HG03060 (cell line): ENCODE data around the gene CTNNBL1.

Source experiments
- ATAC-seq: cut with Tn5 transposase; IDR thresholded peaks from one replicate; pipeline ENCODE4 v1.9.1; 2021; ENCODE audit warnings: low read depth, moderate number of reproducible peaks; ENCODE audit not compliant: unreplicated experiment

The CTNNBL1 gene

GRCh38 chr20:37893566-37894241, 199.9 kb downstream of the CTNNBL1 start:
- ATAC-seq: no peak

DNA sequence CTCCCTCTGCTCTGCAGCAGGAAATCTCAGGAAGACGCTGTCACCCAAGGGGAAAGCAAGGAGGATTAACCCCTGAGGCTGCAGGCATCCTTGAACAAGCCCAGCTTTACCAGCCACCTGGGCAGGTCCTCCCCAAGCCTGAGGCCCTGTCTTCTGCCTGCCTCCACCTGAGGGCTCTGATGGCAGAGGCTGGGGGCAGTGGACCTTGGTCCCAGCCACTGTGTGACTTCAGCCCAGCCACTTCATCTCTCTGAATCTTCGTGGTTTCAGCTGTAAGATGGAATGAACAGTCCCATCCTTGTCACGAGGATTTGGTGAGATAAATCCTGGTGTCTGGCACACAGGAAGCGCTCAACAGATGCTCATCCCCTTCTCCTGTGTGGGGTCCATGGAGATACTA, 200.6 kb downstream of the CTNNBL1 start:
- ATAC-seq: no peak

- no peak for ATAC-seq
Observed at GRCh38 chr20:37895166-37895565, 201.3 kb downstream of the CTNNBL1 start.

- ATAC-seq: no peak
Observed at GRCh38 chr20:37896932-37897548, 203.2 kb downstream of the CTNNBL1 start.

DNA sequence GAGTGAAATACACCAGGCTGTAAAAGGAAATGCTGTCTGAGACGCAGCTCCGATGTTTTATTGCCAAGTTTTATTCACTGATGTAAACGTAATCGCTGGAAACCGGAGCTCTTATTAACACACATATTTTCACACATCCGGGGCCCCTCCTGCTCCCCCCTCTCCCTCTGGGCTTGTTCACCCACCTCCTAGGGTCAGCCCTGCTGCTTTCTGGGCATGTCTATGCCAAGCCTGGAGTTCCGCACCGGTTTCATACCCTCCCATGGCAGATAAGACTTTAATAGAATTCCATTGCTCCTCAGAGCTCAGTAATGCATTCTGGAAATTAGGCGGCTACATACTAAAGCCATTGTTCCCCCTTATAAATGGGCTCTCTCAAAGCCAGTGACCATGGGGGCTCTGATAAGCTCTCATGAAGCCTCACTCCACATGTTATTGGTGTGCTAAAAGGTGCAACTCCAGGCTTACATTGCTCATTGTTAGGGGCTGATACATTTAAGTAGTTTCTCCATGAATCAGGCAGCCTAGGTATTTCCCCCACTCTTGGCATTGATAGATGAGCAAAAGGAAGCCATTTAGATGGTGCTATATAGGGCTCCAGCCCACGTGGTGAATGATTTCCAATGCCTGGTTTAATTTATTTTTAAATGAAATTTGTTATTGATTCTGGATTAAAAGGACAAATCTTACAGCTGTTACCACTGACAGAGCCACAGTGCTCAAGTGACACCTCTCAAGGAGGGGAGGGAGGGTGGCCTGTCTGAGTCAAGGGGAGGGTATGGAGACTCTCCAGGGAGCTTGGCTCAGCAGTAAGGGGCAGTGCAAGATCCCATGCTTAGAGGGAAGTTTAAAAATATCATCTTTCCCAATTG, 204.6 kb downstream of the CTNNBL1 start:
- ATAC-seq: no peak

DNA sequence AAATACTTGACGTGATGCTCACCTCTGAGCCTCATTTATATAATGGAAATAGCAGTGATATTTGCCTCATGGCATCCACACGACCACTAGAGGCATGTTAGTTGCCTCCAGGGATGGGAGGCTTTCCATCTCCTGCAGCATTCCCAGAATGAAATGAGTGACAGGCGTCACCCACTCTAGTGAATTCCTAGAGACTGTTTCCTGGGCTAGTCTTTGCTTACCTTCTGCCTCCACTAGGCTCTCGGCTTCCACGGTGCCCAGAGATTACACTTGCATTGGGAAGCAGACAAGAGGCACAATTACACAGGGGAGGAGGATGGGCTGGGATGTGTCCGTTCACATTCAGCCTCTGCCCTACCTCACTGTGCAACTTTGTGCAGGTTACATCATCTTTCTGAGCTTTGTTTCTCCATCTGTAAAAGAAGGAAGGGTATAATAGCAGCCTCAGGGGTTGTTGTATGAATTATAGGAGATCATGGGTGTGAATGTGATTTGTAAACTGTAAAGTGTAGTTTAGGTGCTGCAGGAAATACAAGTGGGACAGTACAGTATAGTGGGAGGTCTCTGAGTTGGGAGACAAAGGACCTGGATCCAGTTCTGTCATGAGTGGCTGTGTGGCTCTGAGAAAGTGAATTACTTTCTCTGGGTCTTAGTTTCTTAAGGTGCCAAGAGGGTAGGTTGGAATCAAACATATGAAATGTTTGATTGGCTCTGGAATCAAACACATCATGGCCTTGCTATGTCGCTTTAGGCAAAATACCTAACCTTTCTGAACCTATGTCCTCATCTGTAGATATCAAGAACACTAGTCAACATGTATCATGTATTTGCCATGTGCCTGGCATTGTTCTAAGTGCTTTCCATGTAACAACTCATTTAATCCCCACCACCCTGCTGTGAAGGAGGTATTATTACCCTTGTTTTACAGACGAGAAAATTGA, 205.5 kb downstream of the CTNNBL1 start:
- no peak for ATAC-seq

DNA sequence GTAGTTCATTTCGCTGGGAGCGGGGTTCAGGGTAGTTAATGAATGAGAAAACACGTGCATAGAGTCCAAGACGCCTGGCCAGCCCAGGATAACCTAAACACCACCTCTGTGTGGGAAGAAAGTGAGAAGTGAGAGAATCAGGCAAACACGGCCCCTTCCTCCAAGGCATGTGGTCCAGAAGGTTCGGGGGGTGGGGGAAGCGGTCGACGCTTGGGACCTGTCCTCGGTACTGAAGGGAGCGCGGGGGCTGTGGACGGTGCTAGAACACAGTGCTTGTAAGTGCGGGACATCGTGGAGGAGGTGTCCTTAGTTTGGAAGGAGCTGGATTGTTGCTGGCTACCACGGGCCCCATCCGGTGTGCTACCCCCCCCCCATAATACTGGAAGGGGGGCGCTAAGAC, 207.4 kb downstream of the CTNNBL1 start:
- no peak for ATAC-seq

DNA sequence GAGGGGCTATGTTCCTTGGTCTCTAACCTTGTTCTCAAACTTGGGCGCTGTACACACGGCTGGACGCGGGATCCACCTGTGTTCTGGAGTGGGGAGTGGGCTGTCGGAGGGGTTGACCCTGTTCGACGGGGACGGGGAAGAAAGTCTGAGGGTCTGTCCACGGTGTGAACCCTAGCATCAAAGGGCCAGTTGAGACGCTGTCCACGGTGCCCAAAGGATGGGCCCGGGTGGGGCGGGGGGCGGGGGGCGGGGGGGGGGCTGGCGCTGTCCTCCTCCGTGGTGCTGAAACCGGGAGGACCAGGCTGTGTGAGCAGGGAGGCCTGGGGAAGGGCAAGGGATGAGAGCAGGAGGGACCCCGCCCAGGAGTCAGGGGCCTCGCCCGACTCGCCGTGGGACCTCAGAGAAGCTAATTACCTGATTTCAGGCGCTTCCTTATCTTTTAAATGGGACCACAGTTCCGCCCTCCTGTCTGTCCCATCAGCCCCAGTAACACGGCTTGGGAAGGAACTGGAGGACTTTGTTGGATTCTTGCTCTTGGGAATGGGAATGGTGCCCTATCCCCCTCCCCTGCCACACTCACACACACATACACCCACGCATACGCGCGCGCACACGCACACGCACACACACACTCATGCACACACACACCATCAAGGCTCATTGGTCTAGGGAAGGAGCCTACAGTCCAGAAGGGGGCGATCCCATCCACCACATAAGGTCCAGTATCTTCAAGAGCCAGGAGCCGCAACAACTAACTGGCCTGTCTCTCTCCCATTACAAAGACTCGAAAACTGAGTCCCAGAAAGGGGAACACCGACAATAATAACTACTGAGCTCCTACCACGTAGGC, 208.0 kb downstream of the CTNNBL1 start:
- ATAC-seq: no peak

- ATAC-seq: no peak
Observed at GRCh38 chr20:37902504-37903313, 208.9 kb downstream of the CTNNBL1 start, which contains the start of gene VSTM2L. VSTM2L (plus strand) TSS chr20:37903127; CDS start chr20:37903351, 224 bp downstream.

DNA sequence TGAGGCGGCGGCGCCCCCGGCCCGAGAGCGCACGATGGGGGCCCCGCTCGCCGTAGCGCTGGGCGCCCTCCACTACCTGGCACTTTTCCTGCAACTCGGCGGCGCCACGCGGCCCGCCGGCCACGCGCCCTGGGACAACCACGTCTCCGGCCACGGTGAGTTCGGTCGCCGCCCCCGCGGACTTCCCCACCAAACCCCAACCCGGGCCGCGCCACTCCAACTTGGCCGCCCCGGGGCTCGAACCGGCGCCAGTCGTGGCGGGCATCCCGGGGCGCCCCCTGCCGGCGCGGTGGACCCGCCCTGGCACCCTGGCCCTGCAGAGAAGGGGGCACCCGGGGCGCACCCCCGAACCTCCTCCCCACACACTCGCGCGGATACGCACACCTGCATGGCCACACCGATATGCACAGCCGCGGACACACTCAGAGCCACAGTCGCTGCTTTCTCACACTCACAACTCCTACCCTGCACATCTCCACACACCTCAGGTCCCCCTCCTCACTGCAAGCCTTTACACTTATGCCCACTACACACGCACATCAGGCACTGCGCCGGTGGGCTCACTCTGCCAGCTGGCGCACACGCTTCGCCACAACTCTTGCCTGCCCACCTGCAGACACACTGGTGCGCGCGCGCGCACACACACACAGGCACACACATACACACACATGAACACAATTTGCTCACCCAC, 209.6 kb downstream of the CTNNBL1 start:
- no peak for ATAC-seq

GRCh38 chr20:37904008-37904642, 210.3 kb downstream of the CTNNBL1 start:
- no peak for ATAC-seq

DNA sequence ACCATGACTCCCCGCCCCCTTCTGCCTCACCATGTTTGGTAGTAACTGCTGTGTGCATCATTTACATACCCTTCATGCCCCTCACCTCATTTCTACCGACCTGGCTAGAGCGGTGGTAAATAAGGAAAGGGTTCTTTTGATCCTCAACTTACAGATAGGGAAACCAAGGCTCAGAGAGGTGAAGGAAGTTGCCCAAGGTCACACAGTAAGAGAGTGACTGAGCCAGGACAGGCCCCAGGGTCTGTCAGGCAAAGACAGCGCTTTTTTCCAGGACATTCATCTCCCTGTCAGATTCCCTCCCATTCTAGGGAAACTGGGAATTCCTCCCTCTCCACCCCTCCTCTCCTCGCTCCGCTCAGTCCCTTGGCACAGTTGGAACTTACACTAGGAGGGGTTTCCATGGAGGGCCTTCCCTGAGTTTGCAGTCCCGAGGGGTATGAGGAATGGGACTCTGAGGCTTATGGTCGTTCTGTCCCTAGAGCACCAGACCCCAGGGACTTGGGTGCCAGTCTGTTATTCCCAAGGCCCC, 211.1 kb downstream of the CTNNBL1 start:
- ATAC-seq: no peak

GRCh38 chr20:37905671-37906613, 212.1 kb downstream of the CTNNBL1 start:
- ATAC-seq: no peak

- no peak for ATAC-seq
Observed at GRCh38 chr20:37907330-37907676, 213.5 kb downstream of the CTNNBL1 start.

GRCh38 chr20:37907677-37908401, 214.0 kb downstream of the CTNNBL1 start:
- no peak for ATAC-seq

GRCh38 chr20:37911261-37911660, 217.4 kb downstream of the CTNNBL1 start:
- ATAC-seq: no peak
